HL-60 (cell line): ENCODE results near the gene VPS41.

Experiments used
- GABPA ChIP-seq: IDR thresholded peaks from 2 replicates; pipeline ENCODE4 v1.6.1; 2012; ENCODE audit warnings: low read depth
- POLR2AphosphoS5 ChIP-seq: IDR thresholded peaks from 2 replicates; pipeline ENCODE4 v1.6.1; 2012; ENCODE audit warnings: low read depth
- SPI1 ChIP-seq: IDR thresholded peaks from 2 replicates; pipeline ENCODE4 v1.6.1; 2012; ENCODE audit warnings: low read depth, mild to moderate bottlenecking, borderline replicate concordance
- TF ChIP-seq, protein P1 (sequence below): IDR thresholded peaks from one replicate; pipeline ENCODE4 v1.5.1; 2011; ENCODE audit warnings: low read length, control low read depth, inconsistent platforms; ENCODE audit not compliant: insufficient read depth
- TF ChIP-seq, protein P2 (sequence below): IDR thresholded peaks from 2 replicates; pipeline ENCODE4 v1.6.1; 2012; ENCODE audit warnings: low read depth; ENCODE audit not compliant: insufficient replicate concordance

DNA sequence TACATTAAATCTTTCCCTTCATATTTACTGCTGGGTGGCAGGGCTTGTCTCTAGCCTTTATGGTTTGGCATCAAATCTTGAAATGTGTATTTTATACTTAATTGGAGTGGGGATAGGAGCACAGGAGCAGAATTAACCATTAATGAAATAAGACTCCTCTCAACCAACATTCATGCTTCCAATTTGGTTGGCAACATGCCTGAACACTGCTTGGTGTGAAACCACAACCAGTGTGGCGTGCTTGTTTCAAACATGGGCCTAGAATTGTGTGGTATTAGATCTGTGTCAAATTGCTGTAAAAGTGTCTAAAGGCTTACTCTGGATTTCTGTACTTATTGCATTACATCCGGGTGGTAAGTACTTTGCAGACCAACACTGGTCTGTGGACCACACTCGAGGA is 25.1 kb upstream of the VPS41 start:
- TF ChIP-seq GABPA (no peak), SPI1 (no peak), POLR2AphosphoS5 (no peak)
- TF ChIP-seq, protein P1, sequence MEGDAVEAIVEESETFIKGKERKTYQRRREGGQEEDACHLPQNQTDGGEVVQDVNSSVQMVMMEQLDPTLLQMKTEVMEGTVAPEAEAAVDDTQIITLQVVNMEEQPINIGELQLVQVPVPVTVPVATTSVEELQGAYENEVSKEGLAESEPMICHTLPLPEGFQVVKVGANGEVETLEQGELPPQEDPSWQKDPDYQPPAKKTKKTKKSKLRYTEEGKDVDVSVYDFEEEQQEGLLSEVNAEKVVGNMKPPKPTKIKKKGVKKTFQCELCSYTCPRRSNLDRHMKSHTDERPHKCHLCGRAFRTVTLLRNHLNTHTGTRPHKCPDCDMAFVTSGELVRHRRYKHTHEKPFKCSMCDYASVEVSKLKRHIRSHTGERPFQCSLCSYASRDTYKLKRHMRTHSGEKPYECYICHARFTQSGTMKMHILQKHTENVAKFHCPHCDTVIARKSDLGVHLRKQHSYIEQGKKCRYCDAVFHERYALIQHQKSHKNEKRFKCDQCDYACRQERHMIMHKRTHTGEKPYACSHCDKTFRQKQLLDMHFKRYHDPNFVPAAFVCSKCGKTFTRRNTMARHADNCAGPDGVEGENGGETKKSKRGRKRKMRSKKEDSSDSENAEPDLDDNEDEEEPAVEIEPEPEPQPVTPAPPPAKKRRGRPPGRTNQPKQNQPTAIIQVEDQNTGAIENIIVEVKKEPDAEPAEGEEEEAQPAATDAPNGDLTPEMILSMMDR, result no peak
- TF ChIP-seq, protein P2, sequence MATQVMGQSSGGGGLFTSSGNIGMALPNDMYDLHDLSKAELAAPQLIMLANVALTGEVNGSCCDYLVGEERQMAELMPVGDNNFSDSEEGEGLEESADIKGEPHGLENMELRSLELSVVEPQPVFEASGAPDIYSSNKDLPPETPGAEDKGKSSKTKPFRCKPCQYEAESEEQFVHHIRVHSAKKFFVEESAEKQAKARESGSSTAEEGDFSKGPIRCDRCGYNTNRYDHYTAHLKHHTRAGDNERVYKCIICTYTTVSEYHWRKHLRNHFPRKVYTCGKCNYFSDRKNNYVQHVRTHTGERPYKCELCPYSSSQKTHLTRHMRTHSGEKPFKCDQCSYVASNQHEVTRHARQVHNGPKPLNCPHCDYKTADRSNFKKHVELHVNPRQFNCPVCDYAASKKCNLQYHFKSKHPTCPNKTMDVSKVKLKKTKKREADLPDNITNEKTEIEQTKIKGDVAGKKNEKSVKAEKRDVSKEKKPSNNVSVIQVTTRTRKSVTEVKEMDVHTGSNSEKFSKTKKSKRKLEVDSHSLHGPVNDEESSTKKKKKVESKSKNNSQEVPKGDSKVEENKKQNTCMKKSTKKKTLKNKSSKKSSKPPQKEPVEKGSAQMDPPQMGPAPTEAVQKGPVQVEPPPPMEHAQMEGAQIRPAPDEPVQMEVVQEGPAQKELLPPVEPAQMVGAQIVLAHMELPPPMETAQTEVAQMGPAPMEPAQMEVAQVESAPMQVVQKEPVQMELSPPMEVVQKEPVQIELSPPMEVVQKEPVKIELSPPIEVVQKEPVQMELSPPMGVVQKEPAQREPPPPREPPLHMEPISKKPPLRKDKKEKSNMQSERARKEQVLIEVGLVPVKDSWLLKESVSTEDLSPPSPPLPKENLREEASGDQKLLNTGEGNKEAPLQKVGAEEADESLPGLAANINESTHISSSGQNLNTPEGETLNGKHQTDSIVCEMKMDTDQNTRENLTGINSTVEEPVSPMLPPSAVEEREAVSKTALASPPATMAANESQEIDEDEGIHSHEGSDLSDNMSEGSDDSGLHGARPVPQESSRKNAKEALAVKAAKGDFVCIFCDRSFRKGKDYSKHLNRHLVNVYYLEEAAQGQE, result no peak
